HepG2 (cell line): ENCODE data around the gene KAT14. TPM values are rescaled to one million over a fixed set of nuclear protein-coding genes. Genes with fewer than 3 reads are reported as not detected.

Experiments used
- AHDC1 ChIP-seq: sonication (generic); formaldehyde crosslinking; IDR thresholded peaks from 2 replicates; pipeline ENCODE4 v1.5.1; 2020; ENCODE audit warnings: mild to moderate bottlenecking, missing genetic modification reagents, borderline replicate concordance
- BCL6 ChIP-seq: IDR thresholded peaks from 2 replicates; pipeline ENCODE4 v1.6.1; 2016; ENCODE audit warnings: missing genetic modification reagents, missing compliant biosample characterization
- CCDC6 ChIP-seq: sonication (generic); formaldehyde crosslinking; IDR thresholded peaks from 2 replicates; pipeline ENCODE4 v1.8.1; 2022; ENCODE audit warnings: mild to moderate bottlenecking, missing genetic modification reagents, moderate library complexity
- CENPT ChIP-seq: sonication (generic); formaldehyde crosslinking; IDR thresholded peaks from 2 replicates; pipeline ENCODE4 v1.8.0; 2022; ENCODE audit warnings: low read depth, mild to moderate bottlenecking, moderate library complexity, missing genetic modification reagents
- EHMT2 ChIP-seq: fragments of 200-600 bp; sonication (generic); IDR thresholded peaks from 2 replicates; pipeline ENCODE4 v1.7.0; 2017; ENCODE audit warnings: antibody characterized with exemption, low read depth, low read length, borderline replicate concordance
- ELF4 ChIP-seq: sonication (generic); formaldehyde crosslinking; IDR thresholded peaks from 2 replicates; pipeline ENCODE4 v1.5.0; 2020; ENCODE audit warnings: missing genetic modification reagents, mild to moderate bottlenecking, moderate library complexity, borderline replicate concordance
- ERF ChIP-seq: IDR thresholded peaks from 2 replicates; pipeline ENCODE4 v1.6.1; 2018; ENCODE audit warnings: missing biosample characterization, missing genetic modification reagents
- FOXC1 ChIP-seq: sonication (generic); formaldehyde crosslinking; IDR thresholded peaks from 2 replicates; pipeline ENCODE4 v1.8.0; 2022; ENCODE audit warnings: mild to moderate bottlenecking, missing genetic modification reagents, borderline replicate concordance
- FOXK1 ChIP-seq: sonication (generic); formaldehyde crosslinking; IDR thresholded peaks from 2 replicates; pipeline ENCODE4 v1.4.0; 2020; ENCODE audit warnings: low read depth, missing genetic modification reagents, borderline replicate concordance
- FOXP4 ChIP-seq: sonication (generic); formaldehyde crosslinking; IDR thresholded peaks from 2 replicates; pipeline ENCODE4 v1.4.0; 2020; ENCODE audit warnings: missing genetic modification reagents
- MEIS2 ChIP-seq: sonication (generic); formaldehyde crosslinking; IDR thresholded peaks from 2 replicates; pipeline ENCODE4 v1.9.0; 2021; ENCODE audit warnings: mild to moderate bottlenecking, missing genetic modification reagents
- NR3C1 ChIP-seq: sonication (generic); formaldehyde crosslinking; IDR thresholded peaks from 2 replicates; pipeline ENCODE4 v1.4.0; 2020; ENCODE audit warnings: missing genetic modification reagents
- SRF ChIP-seq: IDR thresholded peaks from 2 replicates; pipeline ENCODE4 v1.6.1; 2011; ENCODE audit warnings: mild to moderate bottlenecking, low read depth, low read length, moderate library complexity
- TBX2 ChIP-seq: sonication (generic); formaldehyde crosslinking; IDR thresholded peaks from 2 replicates; pipeline ENCODE4 v1.5.0; 2020; ENCODE audit warnings: missing genetic modification reagents, mild to moderate bottlenecking, borderline replicate concordance
- TOE1 ChIP-seq: sonication (generic); formaldehyde crosslinking; IDR thresholded peaks from 2 replicates; pipeline ENCODE4 v1.4.0; 2020; ENCODE audit warnings: mild to moderate bottlenecking, missing genetic modification reagents
- ZNF143 ChIP-seq: sonication (generic); formaldehyde crosslinking; IDR thresholded peaks from 2 replicates; pipeline ENCODE4 v1.4.0; 2020; ENCODE audit warnings: missing genetic modification reagents
- ZNF503 ChIP-seq: sonication (generic); formaldehyde crosslinking; IDR thresholded peaks from 2 replicates; pipeline ENCODE4 v1.4.0; 2020; ENCODE audit warnings: missing genetic modification reagents
- ZNF549 ChIP-seq: sonication (generic); formaldehyde crosslinking; IDR thresholded peaks from 2 replicates; pipeline ENCODE4 v1.5.0; 2020; ENCODE audit warnings: missing genetic modification reagents
- ZNF557 ChIP-seq: sonication (generic); formaldehyde crosslinking; IDR thresholded peaks from 2 replicates; pipeline ENCODE4 v1.4.0; 2020; ENCODE audit warnings: missing genetic modification reagents
- ZNF773 ChIP-seq: sonication (generic); formaldehyde crosslinking; IDR thresholded peaks from 2 replicates; pipeline ENCODE4 v1.4.0; 2020; ENCODE audit warnings: missing genetic modification reagents, borderline replicate concordance
- ZNF83 ChIP-seq: sonication (generic); formaldehyde crosslinking; IDR thresholded peaks from 2 replicates; pipeline ENCODE4 v1.4.0; 2020; ENCODE audit warnings: missing genetic modification reagents, mild to moderate bottlenecking, borderline replicate concordance
- ZNF883 ChIP-seq: sonication (generic); formaldehyde crosslinking; IDR thresholded peaks from 2 replicates; pipeline ENCODE4 v1.5.1; 2020; ENCODE audit warnings: mild to moderate bottlenecking, missing genetic modification reagents; ENCODE audit errors: not compliant biosample characterization
- polyA plus RNA-seq, 8 experiments: library from polyadenylated mRNA; depleted of rRNA in 3 of 8; stranded (reverse) in 7 of 8; unstranded in 1 of 8; fragments of >200 nt; fragmentation: Illumina TruSeq in 4 of 8; extraction: Trizol in 4 of 8; gene quantifications; 2 replicates each; pipeline versions ENCODE4 v1.2.1 to v1.2.3, GENCODE V29; 2011 to 2016; ENCODE audit warnings: low read depth in 4 of 8, missing spikeins in 1 of 8, mixed read lengths in 1 of 8; ENCODE audit not compliant: insufficient read depth in 1 of 8
- total RNA-seq, 5 experiments: library from RNA; depleted of rRNA; stranded (reverse); fragments of >200 nt; fragmentation: Illumina TruSeq; extraction: Trizol; gene quantifications; 2 replicates each; pipeline ENCODE4 v1.2.3, GENCODE V29; 2016; ENCODE audit warnings: low read depth in 1 of 5

Gene KAT14
- total and polyA plus RNA-seq, 2 of the 13 experiments (the other 11 are each of a cell fraction or from before 2014, with no cell fraction given): 5.1 to 15.1 TPM

DNA sequence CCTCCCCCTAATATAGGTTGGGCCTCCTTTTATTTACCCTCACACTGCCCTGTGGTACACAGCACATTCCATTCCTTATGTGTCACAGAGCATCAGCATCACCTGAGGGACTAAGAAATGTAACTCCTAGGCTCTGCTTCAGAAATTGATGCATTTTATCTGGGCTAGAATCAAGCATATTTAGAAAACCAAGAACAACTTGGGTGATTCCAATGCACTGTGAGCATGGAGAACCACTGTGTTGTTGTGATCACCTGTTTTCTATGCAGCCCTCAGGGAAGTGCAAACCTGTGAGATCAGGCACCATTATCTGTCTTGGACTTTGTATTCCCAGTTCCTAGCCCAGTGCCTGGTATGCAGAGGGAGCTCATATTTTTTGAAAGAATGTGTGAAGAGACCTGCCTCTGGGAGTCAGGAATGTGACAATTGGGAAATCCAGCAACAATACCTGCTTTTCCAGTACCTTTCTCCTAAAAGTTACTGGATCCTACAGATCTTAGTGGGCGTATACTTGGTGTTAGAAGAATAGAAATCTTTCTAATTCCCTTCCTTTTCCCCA is 7.0 kb downstream of the KAT14 start (continued):
- TF ChIP-seq MEIS2 (no peak), CCDC6 (CRISPR knock-in tag) (no peak), BCL6 (CRISPR knock-in tag) (no peak), AHDC1 (CRISPR knock-in tag) (no peak; the same call in 1 of the 2 replicates), ZNF143 (no peak), ERF (CRISPR knock-in tag) (no peak), FOXK1 (CRISPR knock-in tag) (no peak), ZNF549 (no peak), TBX2 (CRISPR knock-in tag) (peak; percentile 93), ZNF883 (CRISPR knock-in tag) (no peak), ZNF557 (CRISPR knock-in tag) (no peak), FOXP4 (CRISPR knock-in tag) (peak; percentile 73), ZNF503 (CRISPR knock-in tag) (no peak; the same call in 1 of the 2 replicates), CENPT (CRISPR knock-in tag) (no peak), ZNF83 (CRISPR knock-in tag) (no peak), TOE1 (CRISPR knock-in tag) (no peak), SRF (peak; percentile 28; the same call in 1 of the 2 replicates), ELF4 (CRISPR knock-in tag) (no peak), FOXC1 (CRISPR knock-in tag) (no peak), EHMT2 (peak; percentile 70; the same call in 1 of the 2 replicates), NR3C1 (no peak), ZNF773 (CRISPR knock-in tag) (no peak)
